ENCODE data around the gene NREP.

NREP gene

DNA sequence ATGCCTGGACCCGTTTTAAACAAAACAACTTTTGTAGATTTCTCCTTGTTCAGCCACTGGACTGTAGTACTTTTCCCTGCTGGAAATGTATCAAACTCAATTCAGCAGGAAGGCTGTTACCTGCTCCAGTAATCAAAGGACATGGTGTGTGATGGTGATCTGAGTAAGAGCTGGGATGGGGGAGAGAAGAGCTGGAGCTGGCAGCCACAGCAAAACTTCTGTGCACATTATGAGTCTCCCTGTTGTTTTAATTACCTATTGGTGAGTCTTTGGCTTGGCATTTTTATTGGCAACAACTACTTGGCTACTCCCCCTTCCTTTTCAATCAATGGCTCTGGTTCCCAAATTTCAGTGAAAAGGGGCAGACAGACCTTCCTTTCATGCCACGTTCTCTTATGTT lies 9.7 kb downstream of the NREP start:
- H3K4me3 ChIP-seq (ENCODE audit: low read depth, low read length) = no peak overlapping the region
- no peak for DNase-seq (ENCODE audit: low read depth)
- TF ChIP-seq, protein P1, sequence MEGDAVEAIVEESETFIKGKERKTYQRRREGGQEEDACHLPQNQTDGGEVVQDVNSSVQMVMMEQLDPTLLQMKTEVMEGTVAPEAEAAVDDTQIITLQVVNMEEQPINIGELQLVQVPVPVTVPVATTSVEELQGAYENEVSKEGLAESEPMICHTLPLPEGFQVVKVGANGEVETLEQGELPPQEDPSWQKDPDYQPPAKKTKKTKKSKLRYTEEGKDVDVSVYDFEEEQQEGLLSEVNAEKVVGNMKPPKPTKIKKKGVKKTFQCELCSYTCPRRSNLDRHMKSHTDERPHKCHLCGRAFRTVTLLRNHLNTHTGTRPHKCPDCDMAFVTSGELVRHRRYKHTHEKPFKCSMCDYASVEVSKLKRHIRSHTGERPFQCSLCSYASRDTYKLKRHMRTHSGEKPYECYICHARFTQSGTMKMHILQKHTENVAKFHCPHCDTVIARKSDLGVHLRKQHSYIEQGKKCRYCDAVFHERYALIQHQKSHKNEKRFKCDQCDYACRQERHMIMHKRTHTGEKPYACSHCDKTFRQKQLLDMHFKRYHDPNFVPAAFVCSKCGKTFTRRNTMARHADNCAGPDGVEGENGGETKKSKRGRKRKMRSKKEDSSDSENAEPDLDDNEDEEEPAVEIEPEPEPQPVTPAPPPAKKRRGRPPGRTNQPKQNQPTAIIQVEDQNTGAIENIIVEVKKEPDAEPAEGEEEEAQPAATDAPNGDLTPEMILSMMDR (IDR thresholded peaks at IDR 0.05; ENCODE audit: low read depth, low read length, missing control alignments) = no peak

DNA sequence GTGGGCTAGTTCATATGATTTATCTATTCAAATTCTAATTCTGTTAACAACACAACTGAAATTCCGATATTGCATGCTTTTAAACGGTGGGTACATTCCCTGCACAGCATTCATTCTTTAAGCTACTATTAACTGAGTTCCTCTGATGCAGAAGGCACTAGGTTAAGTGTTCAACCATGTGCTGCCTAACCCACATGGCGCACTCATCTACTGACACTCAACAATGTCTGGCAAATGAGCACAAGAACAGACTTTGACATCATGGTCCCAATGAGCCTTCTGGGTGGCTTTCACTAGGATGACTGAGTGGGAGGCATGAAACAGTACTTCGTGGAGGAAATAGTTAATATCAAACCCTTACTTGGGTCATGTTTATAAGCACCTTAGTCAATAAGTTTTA lies 10.2 kb downstream of the NREP start:
- TF ChIP-seq, protein P1 (IDR thresholded peaks at IDR 0.05; ENCODE audit: low read depth, low read length, missing control alignments) = no peak
- no peak for DNase-seq (ENCODE audit: low read depth)

DNA sequence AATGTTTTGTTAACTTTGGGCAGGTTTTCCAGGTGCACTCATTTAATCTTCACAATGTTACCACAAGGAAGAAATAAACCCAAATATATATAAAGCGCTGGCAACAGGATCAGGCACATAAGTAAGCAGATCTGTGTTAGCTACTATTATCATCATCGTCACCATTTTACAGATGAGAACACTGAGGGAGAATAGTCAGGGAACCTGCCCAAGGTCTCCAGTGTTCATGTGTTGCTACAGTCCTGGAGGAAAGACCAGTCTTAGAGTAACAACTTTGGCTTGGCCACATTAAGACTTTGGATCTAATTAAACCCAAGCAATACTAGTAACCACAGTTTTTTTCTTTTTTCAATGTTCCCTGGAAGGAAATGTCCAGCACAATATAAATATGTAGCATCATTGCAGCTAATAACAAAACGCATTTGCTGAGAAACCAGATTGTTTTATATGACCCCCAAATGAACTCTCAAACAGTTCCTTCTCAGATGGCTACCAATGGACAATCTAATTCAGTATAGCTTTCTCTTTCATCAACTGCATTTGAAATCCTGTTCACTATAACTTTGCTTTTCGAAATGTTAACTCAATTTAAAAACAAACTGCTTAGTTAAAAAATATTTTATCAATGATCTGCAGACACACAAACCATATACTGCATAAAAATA lies 11.8 kb downstream of the NREP start:
- no peak for DNase-seq (ENCODE audit: low read depth)
- TF ChIP-seq, protein P1 (IDR thresholded peaks at IDR 0.05; ENCODE audit: low read depth, low read length, missing control alignments) = no peak
- H3K4me3 ChIP-seq (ENCODE audit: low read depth, low read length) = no peak overlapping the region

More for the DNA sequence above, 10.2 kb downstream of the NREP start:
- H3K4me3 ChIP-seq (ENCODE audit: low read depth, low read length) = no peak overlapping the region

DNA sequence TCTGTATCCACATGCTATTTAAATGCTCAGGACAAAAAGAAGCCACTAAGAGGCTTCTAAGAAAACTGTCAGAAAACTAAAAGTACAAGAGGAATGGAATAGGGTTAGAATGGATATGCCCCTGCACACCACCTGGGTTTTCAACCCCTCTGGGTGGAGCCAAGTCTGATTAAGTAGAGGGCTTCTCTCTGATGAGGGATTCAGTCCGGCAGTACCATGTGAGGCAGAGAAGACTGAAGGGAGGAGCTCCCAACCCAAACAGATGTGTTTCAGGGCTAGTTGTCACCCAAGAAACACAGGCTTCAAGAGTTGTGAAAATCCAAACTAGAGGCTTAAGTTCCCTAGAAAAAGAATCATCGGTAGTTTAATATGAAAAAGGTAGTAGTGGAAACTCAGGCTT lies 12.5 kb downstream of the NREP start:
- TF ChIP-seq, protein P1 (IDR thresholded peaks at IDR 0.05; ENCODE audit: low read depth, low read length, missing control alignments) = no peak
- no peak overlapping the region for H3K4me3 ChIP-seq (ENCODE audit: low read depth, low read length)
- no peak for DNase-seq (ENCODE audit: low read depth)

DNA sequence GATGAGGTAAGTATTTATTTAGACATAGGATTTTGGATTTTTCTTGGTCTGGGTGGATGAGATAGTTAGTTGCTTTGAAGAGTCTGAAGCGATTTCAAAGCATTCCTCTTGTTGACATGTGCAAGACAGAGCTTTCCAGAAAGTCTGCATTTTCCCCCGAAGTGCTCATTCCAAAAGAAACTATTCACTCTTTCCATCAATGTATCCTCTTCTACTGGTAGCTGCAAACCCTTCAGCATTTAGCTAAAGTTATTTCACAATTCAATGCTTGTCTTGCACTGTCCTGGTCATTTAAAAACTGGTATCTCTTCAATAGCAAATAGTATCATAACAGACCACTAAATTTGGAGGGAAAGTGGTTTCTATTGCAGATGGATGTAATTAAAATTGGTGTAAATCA lies 13.0 kb downstream of the NREP start:
- no peak overlapping the region for H3K4me3 ChIP-seq (ENCODE audit: low read depth, low read length)
- TF ChIP-seq, protein P1 (IDR thresholded peaks at IDR 0.05; ENCODE audit: low read depth, low read length, missing control alignments) = no peak
- no peak for DNase-seq (ENCODE audit: low read depth)

DNA sequence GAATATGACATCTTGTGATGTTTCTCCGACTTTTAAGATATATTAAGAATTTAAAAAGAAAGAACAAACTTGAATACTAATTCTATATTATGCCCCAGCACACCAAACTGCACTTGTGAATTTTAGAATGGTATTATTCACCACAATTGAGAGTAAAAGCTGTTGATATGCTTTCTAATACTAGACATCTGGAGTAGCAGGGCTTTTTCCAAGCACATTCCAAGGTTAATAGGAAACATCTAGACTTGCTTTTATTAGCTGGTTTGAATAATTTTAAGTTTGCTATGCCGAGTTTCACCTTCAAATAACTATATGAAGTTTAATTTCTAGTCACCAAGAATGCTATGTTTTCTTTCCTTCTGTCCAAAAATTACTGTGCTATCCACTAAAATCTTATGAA lies 13.5 kb downstream of the NREP start:
- DNase-seq (ENCODE audit: low read depth) = no peak
- TF ChIP-seq, protein P1 (IDR thresholded peaks at IDR 0.05; ENCODE audit: low read depth, low read length, missing control alignments) = no peak
- no peak overlapping the region for H3K4me3 ChIP-seq (ENCODE audit: low read depth, low read length)

All from GM12864 (cell line).